ENCODE results near the gene CACNG3. TPM values are rescaled to one million over a fixed set of nuclear protein-coding genes. Genes with fewer than 3 reads are reported as not detected.

CACNG3 gene
- total and polyA plus RNA-seq, 2 experiments from 2014 or later = not detected

GRCh38 chr16:24378999-24379398 is 122.9 kb downstream of the CACNG3 start:
- H3K27ac ChIP-seq = no peak overlapping the region
- H3K9me3 ChIP-seq (ENCODE audit: low read depth) = no peaks in the 10 kb centered on the region
- DNase-seq (ENCODE audit: low spot score) = no peak
- H3K4me2 ChIP-seq = no peak overlapping the region
- 43% methylated on average over 2 of the region's 2 CpGs for WGBS (ENCODE audit: low lambda C conversion rate, missing lambda C conversion rate)
- H3K36me3 ChIP-seq (replicated peaks; ENCODE audit: insufficient read depth, low read depth) = no peaks in the 10 kb centered on the region
- no peaks in the 10 kb centered on the region for H4K20me1 ChIP-seq (ENCODE audit: insufficient read depth, poor library complexity, severe bottlenecking)
- H3K4me1 ChIP-seq (ENCODE audit: insufficient read depth) = no peaks in the 10 kb centered on the region
- no peaks in the 10 kb centered on the region for H3K9me2 ChIP-seq (replicated peaks; ENCODE audit: insufficient read depth)
- H3K79me2 ChIP-seq = no peaks in the 10 kb centered on the region
- TF ChIP-seq EZH2phosphoT487 (IDR thresholded peaks at IDR 0.05; ENCODE audit: low read depth, severe bottlenecking, unreplicated experiment) = no peak
- TF ChIP-seq EZH2 (IDR thresholded peaks at IDR 0.05; ENCODE audit: borderline replicate concordance) = no peak
- no peak for TF ChIP-seq CTCF (IDR thresholded peaks at IDR 0.05; ENCODE audit: poor library complexity)
- H3K27me3 ChIP-seq = no peaks in the 10 kb centered on the region
- H3K4me3 ChIP-seq = no peak overlapping the region
- H2AFZ ChIP-seq = no peak overlapping the region

GRCh38 chr16:24381470-24382118 is 125.5 kb downstream of the CACNG3 start:
- Histone ChIP-seq H3K27me3 (no peaks in the 10 kb centered on the region), H3K9me3 (ENCODE audit: low read depth) (no peaks in the 10 kb centered on the region), H3K4me3 (no peak overlapping the region), H3K4me2 (no peak overlapping the region), H3K9me2 (replicated peaks; ENCODE audit: insufficient read depth) (no peaks in the 10 kb centered on the region), H3K79me2 (no peaks in the 10 kb centered on the region), H2AFZ (no peak overlapping the region), H3K36me3 (replicated peaks; ENCODE audit: insufficient read depth, low read depth) (no peaks in the 10 kb centered on the region), H3K4me1 (ENCODE audit: insufficient read depth) (no peaks in the 10 kb centered on the region), H4K20me1 (ENCODE audit: insufficient read depth, poor library complexity, severe bottlenecking) (no peaks in the 10 kb centered on the region), H3K27ac (peak overlapping the region; percentile 44)
- WGBS (ENCODE audit: low lambda C conversion rate, missing lambda C conversion rate) = 42% methylated on average over 2 of the region's 2 CpGs
- DNase-seq (ENCODE audit: low spot score) = peak; percentile 10
- TF ChIP-seq EZH2 (IDR thresholded peaks at IDR 0.05; ENCODE audit: borderline replicate concordance) (no peak), CTCF (IDR thresholded peaks at IDR 0.05; ENCODE audit: poor library complexity) (no peak), EZH2phosphoT487 (IDR thresholded peaks at IDR 0.05; ENCODE audit: low read depth, severe bottlenecking, unreplicated experiment) (no peak)

- no peak overlapping the region for H2AFZ ChIP-seq
- H3K4me3 ChIP-seq = no peak overlapping the region
- no peaks in the 10 kb centered on the region for H3K4me1 ChIP-seq (ENCODE audit: insufficient read depth)
- H3K79me2 ChIP-seq = no peaks in the 10 kb centered on the region
- no peak for TF ChIP-seq EZH2 (IDR thresholded peaks at IDR 0.05; ENCODE audit: borderline replicate concordance)
- no peak for TF ChIP-seq EZH2phosphoT487 (IDR thresholded peaks at IDR 0.05; ENCODE audit: low read depth, severe bottlenecking, unreplicated experiment)
- no peak for TF ChIP-seq CTCF (IDR thresholded peaks at IDR 0.05; ENCODE audit: poor library complexity)
- no peak overlapping the region for H3K4me2 ChIP-seq
- H3K36me3 ChIP-seq (replicated peaks; ENCODE audit: insufficient read depth, low read depth) = no peaks in the 10 kb centered on the region
- no peaks in the 10 kb centered on the region for H4K20me1 ChIP-seq (ENCODE audit: insufficient read depth, poor library complexity, severe bottlenecking)
- peak overlapping the region; percentile 44 for H3K27ac ChIP-seq
- DNase-seq (ENCODE audit: low spot score) = peak; percentile 24
- WGBS (ENCODE audit: low lambda C conversion rate, missing lambda C conversion rate) = 22% methylated on average over 5 of the region's 5 CpGs
- H3K9me3 ChIP-seq (ENCODE audit: low read depth) = no peaks in the 10 kb centered on the region
- no peaks in the 10 kb centered on the region for H3K27me3 ChIP-seq
- H3K9me2 ChIP-seq (replicated peaks; ENCODE audit: insufficient read depth) = no peaks in the 10 kb centered on the region
Observed at GRCh38 chr16:24382762-24383407, 126.8 kb downstream of the CACNG3 start.
